Effector memory CD4-positive, alpha-beta T cell (primary cell): ENCODE data around the gene MET.

ENCODE experiments used
- DNase-seq, 3 donors: peaks; one replicate each; pipeline ENCODE4 v3.0.0-alpha.2; 2020
- H3K27ac ChIP-seq: 2 replicates; pipeline ENCODE4 v1.7.0; 2013; ENCODE audit warnings: mild to moderate bottlenecking, low read length, moderate library complexity; ENCODE audit not compliant: insufficient read depth, poor library complexity, severe bottlenecking
- H3K27me3 ChIP-seq: replicated peaks from 2 replicates; pipeline ENCODE4 v1.7.0; 2013; ENCODE audit warnings: mild to moderate bottlenecking, low read length; ENCODE audit not compliant: insufficient read depth, control insufficient read depth, poor library complexity, severe bottlenecking
- H3K36me3 ChIP-seq: 2 replicates; pipeline ENCODE4 v1.7.0; 2013; ENCODE audit warnings: mild to moderate bottlenecking, low read length, moderate library complexity; ENCODE audit not compliant: control insufficient read depth, insufficient read depth
- H3K4me1 ChIP-seq: 2 replicates; pipeline ENCODE4 v1.7.0; 2013; ENCODE audit warnings: low read length, mild to moderate bottlenecking; ENCODE audit not compliant: control insufficient read depth, insufficient read depth, poor library complexity, severe bottlenecking
- H3K4me3 ChIP-seq: 2 replicates; pipeline ENCODE4 v1.7.0; 2013; ENCODE audit warnings: low read length, low read depth, mild to moderate bottlenecking; ENCODE audit not compliant: insufficient read depth, poor library complexity, severe bottlenecking
- H3K9me3 ChIP-seq: 2 replicates; pipeline ENCODE4 v1.7.0; 2013; ENCODE audit warnings: mild to moderate bottlenecking, low read length, moderate library complexity; ENCODE audit not compliant: control insufficient read depth

The MET gene

DNA sequence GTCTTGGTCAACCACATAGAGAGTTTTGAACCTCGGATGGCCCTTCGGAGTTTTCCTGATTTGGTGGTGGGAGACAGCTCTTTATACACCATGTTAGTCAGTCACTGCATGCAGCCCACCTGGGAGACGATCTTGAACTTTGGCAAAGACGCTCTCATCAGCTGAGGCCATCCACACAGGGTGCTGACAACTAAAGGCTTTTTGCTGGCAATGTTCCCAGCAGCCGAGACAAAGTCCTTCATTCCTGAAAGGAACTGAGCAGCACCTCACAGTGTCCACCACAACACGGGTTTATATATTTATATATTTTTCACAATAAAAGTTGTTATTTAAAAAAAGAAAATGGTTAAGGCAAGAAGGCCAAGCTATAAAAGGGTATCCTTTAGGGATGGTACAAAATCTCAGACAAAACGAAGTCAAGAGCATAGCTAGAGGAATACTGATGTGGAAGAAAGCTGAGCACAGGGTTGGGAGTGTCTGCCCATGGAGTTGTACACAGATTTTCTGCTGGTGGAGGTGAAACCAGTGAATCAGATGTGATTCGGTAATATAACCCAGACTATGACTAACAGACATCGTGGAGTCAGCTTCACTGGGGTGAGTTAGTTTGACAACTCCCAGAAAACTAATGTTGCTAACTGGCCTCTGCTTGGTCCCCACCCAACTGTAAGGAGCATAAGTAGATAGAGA is 163.0 kb downstream of the MET start:
- Histone ChIP-seq H3K4me3 (no peak overlapping the region), H3K4me1 (no peaks in the 10 kb centered on the region), H3K36me3 (no peaks in the 10 kb centered on the region), H3K27ac (no peak overlapping the region), H3K9me3 (no peaks in the 10 kb centered on the region), H3K27me3 (no peaks in the 10 kb centered on the region)
- no peak for DNase-seq

DNA sequence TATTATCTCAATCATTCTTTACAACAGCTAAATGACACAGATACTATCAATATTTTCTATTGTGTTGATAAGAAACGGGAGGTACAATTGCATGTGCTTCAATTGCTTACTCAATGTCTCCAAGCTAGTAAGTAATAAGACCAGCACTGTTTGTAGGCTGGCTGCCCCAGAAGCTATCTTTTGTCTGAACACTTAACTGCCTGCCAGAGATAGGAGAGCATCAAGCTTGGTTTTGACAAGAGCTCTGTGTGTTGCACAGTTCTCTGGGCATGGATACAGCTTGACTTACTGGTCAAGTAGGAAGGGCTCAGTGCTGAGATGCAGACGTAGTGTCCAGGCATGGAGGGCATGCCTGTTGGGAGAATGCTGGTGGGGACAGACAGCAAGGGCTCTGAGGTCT is 164.1 kb downstream of the MET start:
- no peaks in the 10 kb centered on the region for H3K9me3 ChIP-seq
- no peaks in the 10 kb centered on the region for H3K36me3 ChIP-seq
- no peaks in the 10 kb centered on the region for H3K27me3 ChIP-seq
- no peak for DNase-seq
- H3K4me3 ChIP-seq, result no peak overlapping the region
- H3K27ac ChIP-seq, result no peak overlapping the region
- H3K4me1 ChIP-seq, result no peaks in the 10 kb centered on the region

DNA sequence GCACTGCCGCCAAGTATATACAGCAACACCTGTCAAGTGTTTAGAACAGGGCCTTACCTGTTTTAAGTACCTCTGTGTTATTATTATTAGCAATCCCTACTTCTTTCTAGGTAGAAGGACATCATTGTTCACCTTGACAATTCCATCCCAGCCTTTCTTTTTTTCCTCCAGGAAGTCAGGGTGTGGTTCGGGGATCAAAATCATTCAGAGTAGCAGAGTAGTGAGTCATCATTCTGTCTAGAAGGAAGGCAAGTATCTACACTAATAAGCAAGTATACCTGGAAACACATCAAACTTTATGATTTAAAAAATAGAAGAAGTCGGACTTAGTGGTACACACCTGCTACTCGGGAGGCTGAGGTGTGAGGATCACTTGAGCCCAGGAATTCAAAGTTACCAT is 164.9 kb downstream of the MET start:
- DNase-seq, result no peak
- no peaks in the 10 kb centered on the region for H3K27me3 ChIP-seq
- no peak overlapping the region for H3K27ac ChIP-seq
- H3K4me1 ChIP-seq, result no peaks in the 10 kb centered on the region
- no peaks in the 10 kb centered on the region for H3K36me3 ChIP-seq
- no peaks in the 10 kb centered on the region for H3K9me3 ChIP-seq
- H3K4me3 ChIP-seq, result no peak overlapping the region

DNA sequence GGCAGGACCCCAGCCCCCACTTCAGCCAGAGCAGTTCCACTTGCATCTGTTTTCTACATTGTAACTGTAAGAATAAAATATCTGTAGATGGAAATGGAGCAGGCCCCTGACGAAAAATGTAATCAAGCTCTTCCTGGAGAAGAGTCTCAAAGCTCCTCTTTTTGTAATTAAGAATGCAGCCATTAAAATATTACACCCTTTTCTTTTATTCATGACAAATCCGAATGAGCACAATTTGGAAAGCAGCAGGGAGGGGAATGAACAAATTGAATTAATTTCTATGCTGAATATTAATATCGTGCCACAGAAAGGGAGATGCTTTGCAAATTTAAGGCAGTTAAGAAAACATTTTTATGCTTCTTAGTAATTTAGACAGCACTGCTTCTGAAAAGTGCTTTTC is 165.6 kb downstream of the MET start:
- H3K27me3 ChIP-seq, result no peaks in the 10 kb centered on the region
- H3K27ac ChIP-seq, result no peak overlapping the region
- no peak for DNase-seq
- no peaks in the 10 kb centered on the region for H3K36me3 ChIP-seq
- no peaks in the 10 kb centered on the region for H3K9me3 ChIP-seq
- H3K4me3 ChIP-seq, result no peak overlapping the region
- no peaks in the 10 kb centered on the region for H3K4me1 ChIP-seq

DNA sequence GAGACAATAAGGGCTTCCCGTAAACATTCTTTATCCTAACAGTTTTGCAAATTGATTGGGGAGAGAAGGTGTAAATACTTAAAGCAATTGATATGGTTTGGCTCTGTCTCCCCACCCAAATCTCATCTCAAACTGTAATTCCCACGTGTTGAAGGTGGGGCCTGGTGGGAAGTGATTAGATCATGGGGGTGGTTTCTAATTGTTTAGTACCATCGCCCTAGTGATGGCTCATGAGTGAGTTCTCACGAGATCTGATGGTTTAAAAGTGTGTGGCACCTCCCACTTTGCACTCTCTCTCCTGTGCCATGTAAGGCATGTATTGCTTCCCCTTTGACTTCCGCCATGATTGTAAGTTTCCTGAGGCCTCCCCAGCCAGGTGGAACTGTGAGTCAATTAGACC is 168.3 kb downstream of the MET start:
- Histone ChIP-seq H3K4me3 (no peak overlapping the region), H3K27ac (no peak overlapping the region), H3K9me3 (no peaks in the 10 kb centered on the region), H3K27me3 (no peaks in the 10 kb centered on the region), H3K36me3 (no peaks in the 10 kb centered on the region), H3K4me1 (no peaks in the 10 kb centered on the region)
- DNase-seq, result no peak

DNA sequence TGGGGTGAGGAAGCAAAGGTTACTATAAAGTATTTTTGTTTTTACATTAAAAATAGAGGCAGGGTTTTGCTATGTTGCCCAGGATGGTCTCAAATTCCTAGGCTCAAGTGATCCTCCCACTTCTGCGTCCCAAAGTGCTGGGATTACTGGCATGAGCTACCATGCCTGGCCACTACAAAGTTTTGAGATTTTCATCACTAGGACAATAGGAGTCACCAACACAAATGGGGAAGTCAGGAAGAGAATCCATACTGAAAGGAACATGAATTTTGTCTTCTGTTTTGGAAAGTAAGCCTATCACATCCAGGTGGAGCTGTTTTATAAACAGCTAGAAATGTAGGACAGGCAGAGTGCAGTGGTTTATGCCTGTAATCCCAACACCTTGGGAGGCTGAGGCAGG is 170.4 kb downstream of the MET start:
- Histone ChIP-seq H3K27ac (no peak overlapping the region), H3K4me1 (no peaks in the 10 kb centered on the region), H3K9me3 (no peaks in the 10 kb centered on the region), H3K36me3 (no peaks in the 10 kb centered on the region), H3K4me3 (no peak overlapping the region), H3K27me3 (peaks cover 3% of the 10 kb centered on the region)
- DNase-seq, result no peak

DNA sequence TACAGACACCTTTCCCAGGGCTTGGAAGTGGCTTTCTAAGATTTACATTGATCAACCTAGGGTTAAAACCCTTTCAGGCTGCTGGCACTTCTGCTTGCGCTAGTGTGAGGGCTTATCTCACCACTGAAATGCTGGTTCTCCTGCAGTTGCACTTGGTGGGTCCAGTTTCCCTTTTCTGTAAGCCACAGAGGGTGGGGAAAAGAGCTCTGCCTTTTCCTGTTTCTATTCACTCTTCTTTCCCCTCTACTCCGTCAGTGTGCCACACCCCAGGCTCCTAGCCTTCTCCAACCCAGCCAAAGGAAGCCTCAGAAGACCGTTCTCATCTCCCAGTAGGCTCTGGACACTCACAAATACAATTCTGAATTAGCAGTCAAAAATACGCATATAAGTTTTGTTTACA is 171.4 kb downstream of the MET start:
- no peaks in the 10 kb centered on the region for H3K4me1 ChIP-seq
- H3K36me3 ChIP-seq, result no peaks in the 10 kb centered on the region
- no peak for DNase-seq
- no peaks in the 10 kb centered on the region for H3K9me3 ChIP-seq
- H3K4me3 ChIP-seq, result no peak overlapping the region
- H3K27ac ChIP-seq, result no peak overlapping the region
- peaks cover 3% of the 10 kb centered on the region for H3K27me3 ChIP-seq
